OCI-LY1 (cell line): ENCODE results near the gene CLIC4.

ENCODE experiments used
- H2AFZ ChIP-seq: fragments of 200-600 bp; sonication (generic), shearing (Covaris generic); 2 replicates; pipeline ENCODE4 v1.6.0; 2014; ENCODE audit warnings: antibody characterized with exemption, mild to moderate bottlenecking, low read length
- H3F3A ChIP-seq: fragments of 200-600 bp; sonication (generic), shearing (Covaris generic); 2 replicates; pipeline ENCODE4 v1.6.0; 2014; ENCODE audit warnings: mild to moderate bottlenecking, antibody characterized with exemption, low read length, moderate library complexity; ENCODE audit not compliant: insufficient read depth
- H3K27ac ChIP-seq: fragments of 200-600 bp; sonication (generic); 2 replicates; pipeline ENCODE4 v1.5.1; 2014; ENCODE audit warnings: low read length, mixed run types, mild to moderate bottlenecking, low read depth; ENCODE audit not compliant: poor library complexity, severe bottlenecking
- H3K27me3 ChIP-seq: fragments of 200-600 bp; sonication (generic); 2 replicates; pipeline ENCODE4 v1.6.0; 2014; ENCODE audit warnings: antibody characterized with exemption, mild to moderate bottlenecking, low read length, moderate library complexity; ENCODE audit not compliant: insufficient read depth
- H3K36me3 ChIP-seq: fragments of 200-600 bp; sonication (generic); 2 replicates; pipeline ENCODE4 v1.6.1; 2014; ENCODE audit warnings: mild to moderate bottlenecking, antibody characterized with exemption, low read length, moderate library complexity, mixed read lengths; ENCODE audit not compliant: insufficient read depth
- H3K4me1 ChIP-seq: fragments of 200-600 bp; sonication (generic); 2 replicates; pipeline ENCODE4 v1.5.1; 2014; ENCODE audit warnings: mild to moderate bottlenecking, low read length, moderate library complexity; ENCODE audit not compliant: insufficient read depth, severe bottlenecking
- H3K4me2 ChIP-seq: fragments of 200-600 bp; sonication (generic), shearing (Covaris generic); 2 replicates; pipeline ENCODE4 v1.6.1; 2014; ENCODE audit warnings: low read length
- H3K4me3 ChIP-seq: fragments of 200-600 bp; sonication (generic); 2 replicates; pipeline ENCODE4 v1.5.1; 2014; ENCODE audit warnings: low read length, low read depth, mild to moderate bottlenecking, mixed read lengths; ENCODE audit not compliant: poor library complexity, severe bottlenecking
- H3K79me2 ChIP-seq: fragments of 200-600 bp; shearing (Covaris generic); 2 replicates; pipeline ENCODE4 v1.6.1; 2016; ENCODE audit warnings: mixed run types, low read length, mixed read lengths; ENCODE audit not compliant: insufficient read depth
- H3K9ac ChIP-seq: fragments of 200-600 bp; sonication (generic), shearing (Covaris generic); 2 replicates; pipeline ENCODE4 v1.6.1; 2014; ENCODE audit warnings: mild to moderate bottlenecking, low read length, mixed read lengths
- H3K9me2 ChIP-seq: fragments of 200-600 bp; sonication (generic), shearing (Covaris generic); 2 replicates; pipeline ENCODE4 v1.6.1; 2014; ENCODE audit warnings: low read depth, mild to moderate bottlenecking, low read length, mixed read lengths
- H3K9me3 ChIP-seq: fragments of 200-600 bp; shearing (Covaris generic); 2 replicates; pipeline ENCODE4 v1.6.1; 2014; ENCODE audit warnings: low read length, mixed read lengths
- H4K20me1 ChIP-seq: fragments of 200-600 bp; sonication (generic), shearing (Covaris generic); 2 replicates; pipeline ENCODE4 v1.6.0; 2016; ENCODE audit warnings: mild to moderate bottlenecking, low read length; ENCODE audit not compliant: insufficient read depth
- CTCF ChIP-seq: fragments of 200-600 bp; sonication (generic), shearing (Covaris generic); IDR thresholded peaks from 2 replicates; pipeline ENCODE4 v1.5.1; 2017; ENCODE audit warnings: mild to moderate bottlenecking, antibody characterized with exemption, low read length, moderate library complexity, mixed read lengths
- EZH2 ChIP-seq: fragments of 200-600 bp; sonication (generic), shearing (Covaris generic); IDR thresholded peaks from 2 replicates; pipeline ENCODE4 v1.8.0; 2017; ENCODE audit warnings: borderline replicate concordance, mixed run types, mild to moderate bottlenecking, antibody characterized with exemption, low read length, moderate library complexity, mixed read lengths

Gene CLIC4

GRCh38 chr1:24765308-24765988, 20.2 kb downstream of the CLIC4 start:
- TF ChIP-seq CTCF (no peak), EZH2 (no peak)
- peaks cover 91% of the 10 kb centered on the region for H3K79me2 ChIP-seq
- no peaks in the 10 kb centered on the region for H3F3A ChIP-seq
- H2AFZ ChIP-seq: no peak overlapping the region
- H3K36me3 ChIP-seq: peaks cover 7% of the 10 kb centered on the region; the same call in 1 of the 2 replicates
- no peak overlapping the region for H3K4me2 ChIP-seq
- peaks cover 77% of the 10 kb centered on the region for H3K4me1 ChIP-seq
- H3K4me3 ChIP-seq: no peak overlapping the region
- H4K20me1 ChIP-seq: no peaks in the 10 kb centered on the region
- no peaks in the 10 kb centered on the region for H3K27me3 ChIP-seq
- H3K9ac ChIP-seq: no peak overlapping the region
- H3K9me3 ChIP-seq: no peaks in the 10 kb centered on the region
- H3K9me2 ChIP-seq: no peaks in the 10 kb centered on the region
- H3K27ac ChIP-seq: no peak overlapping the region

GRCh38 chr1:24767351-24767750, 22.1 kb downstream of the CLIC4 start:
- TF ChIP-seq EZH2: no peak
- no peak for TF ChIP-seq CTCF
- no peak overlapping the region for H3K4me3 ChIP-seq
- no peak overlapping the region for H3K27ac ChIP-seq
- H3K36me3 ChIP-seq: peaks cover 7% of the 10 kb centered on the region; the same call in 1 of the 2 replicates
- H3K9me3 ChIP-seq: no peaks in the 10 kb centered on the region
- no peak overlapping the region for H3K4me2 ChIP-seq
- no peak overlapping the region for H2AFZ ChIP-seq
- H3K9ac ChIP-seq: no peak overlapping the region
- peaks cover 66% of the 10 kb centered on the region for H3K4me1 ChIP-seq
- no peaks in the 10 kb centered on the region for H4K20me1 ChIP-seq
- no peaks in the 10 kb centered on the region for H3K9me2 ChIP-seq
- no peaks in the 10 kb centered on the region for H3K27me3 ChIP-seq
- H3K79me2 ChIP-seq: peaks cover 91% of the 10 kb centered on the region
- no peaks in the 10 kb centered on the region for H3F3A ChIP-seq

GRCh38 chr1:24768873-24769605, 23.8 kb downstream of the CLIC4 start:
- peaks cover 89% of the 10 kb centered on the region for H3K79me2 ChIP-seq
- H2AFZ ChIP-seq: no peak overlapping the region
- H3K9me2 ChIP-seq: no peaks in the 10 kb centered on the region
- no peaks in the 10 kb centered on the region for H3K27me3 ChIP-seq
- H3K4me3 ChIP-seq: no peak overlapping the region
- no peak overlapping the region for H3K4me2 ChIP-seq
- no peaks in the 10 kb centered on the region for H4K20me1 ChIP-seq
- no peaks in the 10 kb centered on the region for H3F3A ChIP-seq
- no peaks in the 10 kb centered on the region for H3K9me3 ChIP-seq
- H3K36me3 ChIP-seq: peaks cover 4% of the 10 kb centered on the region; the same call in 1 of the 2 replicates
- peaks cover 64% of the 10 kb centered on the region for H3K4me1 ChIP-seq
- H3K27ac ChIP-seq: peak overlapping the region; percentile 17
- no peak for TF ChIP-seq EZH2
- TF ChIP-seq CTCF: no peak
- no peak overlapping the region for H3K9ac ChIP-seq
